K562 (cell line): ENCODE results near the gene UGT8.

Experiments
- FOXM1 ChIP-seq, 2 experiments: fragments of 450-650 bp in 1 of 2; sonication (generic) in 1 of 2; formaldehyde crosslinking in 1 of 2; IDR thresholded peaks; 2 replicates each; pipeline versions ENCODE4 v1.6.1 to v1.9.0; 2017 to 2022; ENCODE audit warnings: low read depth in 2 of 2, mild to moderate bottlenecking in 2 of 2, missing genetic modification reagents in 1 of 2, moderate library complexity in 1 of 2
- ZNF12 ChIP-seq: sonication (generic); formaldehyde crosslinking; IDR thresholded peaks from 2 replicates; pipeline ENCODE4 v1.4.0; 2020; ENCODE audit warnings: mild to moderate bottlenecking, missing genetic modification reagents
- TF ChIP-seq, protein P1 (sequence below): IDR thresholded peaks from 2 replicates; pipeline ENCODE4 v1.6.1; 2016; ENCODE audit warnings: missing genetic modification characterization, missing compliant biosample characterization

DNA sequence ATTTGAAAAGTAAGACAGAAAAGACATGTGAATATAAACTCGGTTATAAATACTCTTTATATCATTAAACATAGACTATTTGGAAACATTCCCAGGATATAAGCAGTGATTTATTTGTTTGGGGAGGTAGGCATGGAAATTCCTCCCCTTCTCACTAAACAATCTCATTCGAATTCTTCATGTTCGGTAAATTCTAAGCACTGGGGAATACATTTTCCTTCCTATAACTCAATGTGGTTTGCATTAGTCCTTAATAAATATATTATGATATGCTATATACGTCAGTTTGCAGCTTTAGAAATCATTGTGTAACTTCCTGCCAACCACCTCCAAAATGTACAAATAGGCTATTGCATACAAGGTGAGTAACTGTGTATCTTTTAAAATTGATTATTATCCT lies 99.6 kb downstream of the UGT8 start:
- TF ChIP-seq, protein P1, sequence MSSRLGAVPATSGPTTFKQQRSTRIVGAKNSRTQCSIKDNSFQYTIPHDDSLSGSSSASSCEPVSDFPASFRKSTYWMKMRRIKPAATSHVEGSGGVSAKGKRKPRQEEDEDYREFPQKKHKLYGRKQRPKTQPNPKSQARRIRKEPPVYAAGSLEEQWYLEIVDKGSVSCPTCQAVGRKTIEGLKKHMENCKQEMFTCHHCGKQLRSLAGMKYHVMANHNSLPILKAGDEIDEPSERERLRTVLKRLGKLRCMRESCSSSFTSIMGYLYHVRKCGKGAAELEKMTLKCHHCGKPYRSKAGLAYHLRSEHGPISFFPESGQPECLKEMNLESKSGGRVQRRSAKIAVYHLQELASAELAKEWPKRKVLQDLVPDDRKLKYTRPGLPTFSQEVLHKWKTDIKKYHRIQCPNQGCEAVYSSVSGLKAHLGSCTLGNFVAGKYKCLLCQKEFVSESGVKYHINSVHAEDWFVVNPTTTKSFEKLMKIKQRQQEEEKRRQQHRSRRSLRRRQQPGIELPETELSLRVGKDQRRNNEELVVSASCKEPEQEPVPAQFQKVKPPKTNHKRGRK (tag) = no peak
- TF ChIP-seq ZNF12 (no peak), FOXM1 (IDR thresholded peaks at IDR 0.05; ENCODE audit: low read depth) (no peak), FOXM1 (CRISPR knock-in tag; IDR thresholded peaks at IDR 0.05; ENCODE audit: low read depth) (no peak)
